ELR (cell line): ENCODE measurements around the gene ACVR1B.

ENCODE experiments used
- DNase-seq: peaks from one replicate; pipeline ENCODE4 v3.0.0-alpha.2; 2015; ENCODE audit warnings: low read depth

The ACVR1B gene

DNA sequence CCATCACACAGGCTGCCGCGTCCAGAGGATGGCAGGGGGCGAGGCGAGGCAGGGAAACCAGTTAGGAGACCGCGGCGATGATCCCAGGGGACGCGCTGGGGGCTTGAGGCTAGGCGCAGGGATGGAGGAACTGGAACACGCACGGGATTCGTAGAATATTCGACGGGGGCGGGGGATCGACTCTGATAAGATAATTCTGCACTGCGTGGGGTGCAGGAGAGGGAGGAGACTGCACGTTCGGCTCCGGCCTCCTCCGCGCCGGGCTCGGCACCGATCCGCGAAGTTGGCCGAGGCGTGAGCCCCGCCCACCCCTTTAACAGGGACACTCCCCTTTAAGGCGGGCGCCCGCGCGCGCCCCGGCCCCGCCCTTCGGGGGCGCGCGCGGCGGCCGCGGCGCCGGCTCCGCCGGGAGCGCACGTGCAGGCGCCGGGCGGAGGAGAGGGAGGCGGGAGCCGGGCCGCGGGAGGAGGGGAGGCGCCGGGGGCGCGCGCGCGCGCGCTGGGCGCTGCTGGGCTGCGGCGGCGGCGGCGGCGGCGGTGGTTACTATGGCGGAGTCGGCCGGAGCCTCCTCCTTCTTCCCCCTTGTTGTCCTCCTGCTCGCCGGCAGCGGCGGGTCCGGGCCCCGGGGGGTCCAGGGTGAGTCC, at the start of gene ACVR1B:
TSS of gene ACVR1B (plus strand) at position 501 of the 644 bp plus-strand sequence. CDS start at position 546, 45 bp downstream.
- peak; percentile 93 for DNase-seq

DNA sequence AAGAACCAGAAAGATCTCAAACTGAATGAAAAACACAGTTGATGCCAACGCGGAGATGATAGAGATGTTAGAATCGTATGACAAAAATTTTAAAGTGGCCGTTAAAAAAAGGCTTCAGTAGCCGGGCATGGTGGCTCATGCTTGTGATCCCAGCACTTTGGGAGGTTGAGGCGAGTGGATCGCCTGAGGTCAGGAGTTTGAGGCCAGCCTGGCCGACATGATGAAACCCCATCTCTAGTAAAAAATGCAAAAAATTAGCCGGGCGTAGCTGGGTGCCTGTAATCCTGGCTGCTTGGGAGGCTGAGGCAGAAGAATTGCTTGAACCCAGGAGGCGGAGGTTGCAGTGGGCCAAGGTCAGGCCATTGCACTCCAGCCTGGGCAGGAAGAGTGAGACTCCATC, 49.6 kb upstream of the ACVR1B start:
- DNase-seq = no peak

DNA sequence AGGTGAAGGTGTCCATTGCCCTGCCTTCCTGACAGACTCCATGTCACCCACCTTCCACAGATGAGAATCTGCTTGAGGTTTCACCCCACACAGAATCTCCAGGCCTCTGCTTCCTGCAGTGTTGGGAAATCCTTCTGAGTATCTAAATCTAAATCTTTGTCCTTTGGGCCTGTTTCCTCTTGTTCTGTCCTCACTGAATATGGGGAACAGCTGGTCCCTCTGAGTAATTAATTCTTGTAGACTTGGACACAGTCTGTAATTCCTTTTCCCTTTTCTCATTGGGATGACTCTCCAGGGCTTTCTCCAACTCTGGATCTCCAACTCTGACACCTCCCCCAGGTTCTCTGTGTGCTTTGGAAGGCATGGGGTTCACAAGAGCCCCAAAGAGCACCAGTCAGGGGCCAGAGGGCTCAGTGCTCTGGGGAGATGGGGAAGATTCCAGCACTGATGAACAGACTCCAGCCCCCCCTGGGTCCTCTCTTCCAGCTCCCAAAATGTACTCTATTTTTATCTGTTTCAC, 46.5 kb upstream of the ACVR1B start:
- no peak for DNase-seq

DNA sequence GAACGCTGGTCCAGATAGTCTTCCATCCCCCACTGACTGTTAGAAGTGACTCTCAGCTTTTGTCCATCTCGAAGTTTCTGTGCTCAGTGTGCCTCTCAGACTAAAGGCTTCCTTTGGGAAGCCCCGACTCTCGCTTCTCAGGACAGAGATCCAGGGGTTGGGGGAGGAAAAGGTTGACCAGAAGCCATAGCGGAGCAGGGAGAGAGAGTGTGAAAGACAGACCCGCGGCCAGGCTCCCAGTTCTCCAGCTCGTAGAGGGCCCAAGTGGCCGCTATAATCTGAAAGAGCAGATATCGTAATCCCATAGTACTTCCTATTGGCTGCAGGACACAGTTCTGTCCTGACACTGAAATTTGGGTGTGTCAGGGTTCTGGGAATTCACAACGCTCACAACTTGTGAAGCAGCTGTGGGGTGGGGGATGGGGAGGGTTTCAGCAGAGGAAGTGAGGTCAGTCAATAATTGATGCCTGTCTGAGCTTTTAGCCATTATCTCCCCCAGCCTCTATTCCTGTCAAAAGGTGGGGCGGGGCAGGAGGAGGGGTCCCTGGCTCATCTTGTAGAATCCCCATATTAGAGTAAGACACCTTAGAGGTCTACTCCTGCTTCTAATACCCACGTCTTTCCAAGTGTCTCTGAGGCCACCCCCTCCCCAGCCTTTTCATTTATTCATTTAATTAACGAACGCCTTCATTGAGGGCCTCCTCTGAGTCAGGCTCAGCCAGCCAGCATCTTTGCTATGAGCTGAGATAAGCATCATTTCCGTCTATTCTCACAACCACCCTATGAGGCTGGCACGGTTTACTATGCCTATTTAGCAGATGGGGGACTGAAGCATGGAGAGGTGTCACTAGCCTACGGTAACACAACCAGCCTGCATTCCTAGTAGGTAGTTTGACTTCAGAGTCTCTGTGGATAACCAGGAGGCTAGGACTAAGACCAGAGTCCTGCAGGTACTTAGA, 45.7 kb upstream of the ACVR1B start:
- DNase-seq = peak; percentile 37

DNA sequence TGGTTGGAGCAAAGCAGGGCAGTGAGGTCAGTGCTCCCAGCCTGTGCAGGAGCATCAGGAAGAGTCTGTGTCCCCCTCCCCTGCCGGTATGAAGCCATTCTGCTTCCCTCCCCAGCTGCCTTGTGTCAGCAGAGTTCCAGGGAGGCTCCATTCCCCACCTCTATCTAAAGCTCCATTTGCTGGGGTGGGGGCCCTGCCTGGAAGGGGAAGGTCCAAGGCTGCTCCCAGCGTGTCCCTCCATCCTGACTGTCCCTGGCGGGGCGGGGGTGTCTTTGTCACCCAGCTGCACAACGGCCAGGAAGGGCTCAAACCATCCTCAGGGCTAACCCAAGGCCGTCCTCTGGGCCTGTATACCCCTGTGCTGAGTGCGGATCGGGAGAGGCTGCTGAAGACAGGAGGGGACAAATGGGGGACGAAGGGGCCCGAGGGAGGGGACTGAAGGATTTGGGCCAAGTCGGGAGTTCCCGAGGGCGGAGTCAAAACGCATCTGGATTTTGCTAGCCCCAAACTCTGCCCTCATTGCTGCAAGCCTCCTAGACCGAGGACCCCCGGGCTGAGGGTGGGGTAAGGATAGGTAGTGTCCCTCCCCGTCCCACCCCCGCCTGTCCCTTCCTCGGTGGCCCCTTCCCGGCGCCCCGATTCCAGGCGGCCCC, 44.9 kb upstream of the ACVR1B start:
- DNase-seq = no peak

DNA sequence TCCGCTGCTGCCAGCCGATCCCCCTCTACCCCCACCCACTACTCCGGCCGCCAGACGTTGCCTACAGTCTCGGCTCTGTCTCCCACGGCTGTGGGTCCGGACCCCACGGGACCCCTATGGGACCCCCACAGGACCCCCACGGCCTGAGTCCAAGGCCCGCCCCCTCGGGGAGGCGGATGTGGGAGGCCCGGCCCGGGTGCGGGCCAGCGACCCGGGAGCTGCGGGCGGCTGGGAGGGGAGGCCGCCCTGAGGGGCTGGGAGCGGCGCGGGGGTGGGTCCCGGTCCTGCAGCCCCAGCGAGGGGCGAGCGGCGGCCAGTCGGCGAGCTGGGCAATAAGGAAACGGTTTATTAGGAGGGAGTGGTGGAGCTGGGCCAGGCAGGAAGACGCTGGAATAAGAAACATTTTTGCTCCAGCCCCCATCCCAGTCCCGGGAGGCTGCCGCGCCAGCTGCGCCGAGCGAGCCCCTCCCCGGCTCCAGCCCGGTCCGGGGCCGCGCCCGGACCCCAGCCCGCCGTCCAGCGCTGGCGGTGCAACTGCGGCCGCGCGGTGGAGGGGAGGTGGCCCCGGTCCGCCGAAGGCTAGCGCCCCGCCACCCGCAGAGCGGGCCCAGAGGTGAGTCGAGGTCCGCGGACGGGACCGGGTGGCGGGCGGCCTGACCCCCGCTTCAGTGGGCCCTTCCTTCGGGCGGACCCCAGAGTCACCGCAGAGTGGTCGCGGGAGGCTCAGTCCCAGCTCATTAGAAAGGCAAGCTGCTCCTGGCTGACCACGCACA, 44.2 kb upstream of the ACVR1B start, which contains the start of gene ACVRL1:
TSS of gene ACVRL1 (plus strand) at position 422 of the 773 bp plus-strand sequence. CDS start 4,971 bp downstream, outside the sequence.
- no peak for DNase-seq

DNA sequence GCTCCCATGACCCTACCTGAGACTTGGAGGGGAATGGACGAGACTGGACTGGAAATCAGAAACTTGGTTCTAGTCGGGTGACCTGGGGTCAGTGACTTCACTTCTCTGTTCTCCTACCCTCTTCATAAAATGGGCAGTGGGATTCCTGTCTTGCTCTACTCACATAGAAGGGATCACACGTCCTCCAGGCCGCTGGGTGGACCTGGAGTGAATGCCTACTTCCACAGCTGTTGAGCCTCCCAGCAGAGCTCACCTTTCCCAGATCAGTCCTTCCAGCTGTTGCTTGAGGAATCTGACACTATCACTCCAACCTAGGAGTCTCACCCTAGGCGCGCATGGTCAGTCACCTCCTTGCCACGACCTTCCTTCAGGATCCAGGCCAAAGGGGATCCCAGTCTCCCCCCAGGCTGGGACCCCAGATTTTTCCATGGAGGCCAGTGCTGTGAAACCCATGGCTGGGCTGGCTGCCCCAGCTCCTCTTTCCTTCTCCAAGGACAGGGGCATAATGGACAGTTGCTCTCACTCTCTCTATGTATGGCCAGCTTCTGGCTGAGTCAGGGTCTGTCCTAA, 43.6 kb upstream of the ACVR1B start:
- no peak for DNase-seq

DNA sequence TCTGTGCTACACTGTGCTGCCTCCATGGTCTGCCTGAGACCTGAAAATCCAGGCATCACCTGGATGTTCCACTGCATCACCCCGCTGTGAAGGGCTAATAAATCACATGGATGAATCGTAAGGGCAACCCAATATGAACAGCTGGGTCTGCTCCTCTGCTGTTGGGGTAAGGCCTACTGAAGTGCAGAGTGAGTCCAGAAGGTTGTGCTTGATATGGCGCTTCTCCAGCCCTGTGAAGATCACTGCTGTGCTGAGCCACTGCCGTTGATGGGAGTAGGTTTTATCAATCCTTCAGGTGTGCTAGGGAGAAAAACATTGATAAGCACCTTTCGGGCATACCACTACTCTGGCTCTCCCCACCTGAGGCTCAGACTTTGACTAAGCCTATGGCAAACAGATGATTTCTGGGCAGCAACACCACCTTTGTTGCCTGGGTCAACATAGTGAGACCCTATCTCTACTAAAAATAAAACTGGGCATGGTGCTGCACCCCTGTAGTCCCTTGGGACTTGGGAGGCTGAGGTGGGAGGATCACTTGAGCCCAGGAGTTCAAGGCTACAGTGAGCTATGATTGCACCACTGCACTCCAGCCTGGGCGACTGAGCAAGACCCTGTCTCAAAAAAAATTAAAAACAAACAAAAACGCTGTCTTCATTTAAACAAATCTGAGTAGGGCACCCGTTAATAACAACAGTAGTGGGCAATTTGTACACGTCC, 42.5 kb upstream of the ACVR1B start:
- DNase-seq = no peak

DNA sequence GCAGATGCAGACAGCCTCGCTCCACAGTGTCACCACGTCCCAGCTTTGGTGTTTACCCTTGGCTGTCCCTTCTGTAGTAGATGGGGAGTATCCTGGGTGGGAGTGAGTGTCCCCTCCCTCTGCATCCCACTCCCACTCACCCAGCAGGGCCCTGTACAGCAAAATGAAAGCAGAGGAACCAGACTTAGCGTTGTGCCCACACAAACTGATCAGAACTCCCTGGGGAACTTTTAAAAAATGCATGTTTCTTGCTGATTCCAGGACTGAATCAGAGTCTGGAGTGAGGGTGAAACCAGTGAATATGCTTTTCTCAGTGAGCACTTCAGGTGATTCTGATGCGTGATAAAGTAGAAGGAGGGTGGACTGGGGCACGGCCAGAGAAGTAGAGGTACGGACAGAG, 41.3 kb upstream of the ACVR1B start:
- no peak for DNase-seq

DNA sequence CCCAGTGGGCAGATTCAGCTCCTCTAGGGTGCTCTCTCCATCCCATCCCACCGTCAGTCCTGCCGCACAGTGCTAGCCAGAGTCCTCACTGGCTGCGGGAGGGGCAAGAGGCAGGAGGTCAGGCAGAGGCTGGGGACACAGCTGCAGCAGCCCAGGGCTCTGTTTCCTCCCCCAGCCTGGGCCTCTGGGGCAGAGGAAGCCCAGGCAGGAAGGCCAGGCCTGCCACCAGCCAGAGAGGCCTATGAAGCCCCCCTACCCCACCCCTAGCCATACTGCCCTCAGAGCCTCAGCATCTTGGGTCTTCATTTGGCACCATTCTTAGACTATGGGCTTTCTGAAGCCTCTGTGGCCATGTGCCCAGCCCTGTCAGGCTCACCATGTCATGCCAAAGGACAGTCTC, 40.8 kb upstream of the ACVR1B start:
- no peak for DNase-seq

DNA sequence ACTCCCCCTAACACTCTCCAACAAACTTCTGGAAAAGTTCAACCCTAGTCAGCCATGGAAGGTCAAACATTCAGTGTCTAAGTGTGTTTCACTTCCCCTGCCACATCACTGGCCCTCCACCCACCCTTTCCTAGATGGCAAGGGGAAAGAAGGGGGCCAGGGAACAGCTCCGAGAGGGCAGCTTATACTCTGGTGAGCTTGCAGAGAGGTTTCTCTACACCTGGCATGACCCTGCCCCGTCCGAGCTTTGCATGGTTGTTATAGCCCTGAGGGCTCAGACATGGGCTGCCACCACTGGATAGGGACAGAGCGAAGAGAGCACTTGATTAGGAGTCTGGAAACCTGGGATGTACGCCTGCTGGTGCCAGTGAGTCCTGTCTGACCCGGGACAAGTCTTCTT, 40.2 kb upstream of the ACVR1B start:
- no peak for DNase-seq

DNA sequence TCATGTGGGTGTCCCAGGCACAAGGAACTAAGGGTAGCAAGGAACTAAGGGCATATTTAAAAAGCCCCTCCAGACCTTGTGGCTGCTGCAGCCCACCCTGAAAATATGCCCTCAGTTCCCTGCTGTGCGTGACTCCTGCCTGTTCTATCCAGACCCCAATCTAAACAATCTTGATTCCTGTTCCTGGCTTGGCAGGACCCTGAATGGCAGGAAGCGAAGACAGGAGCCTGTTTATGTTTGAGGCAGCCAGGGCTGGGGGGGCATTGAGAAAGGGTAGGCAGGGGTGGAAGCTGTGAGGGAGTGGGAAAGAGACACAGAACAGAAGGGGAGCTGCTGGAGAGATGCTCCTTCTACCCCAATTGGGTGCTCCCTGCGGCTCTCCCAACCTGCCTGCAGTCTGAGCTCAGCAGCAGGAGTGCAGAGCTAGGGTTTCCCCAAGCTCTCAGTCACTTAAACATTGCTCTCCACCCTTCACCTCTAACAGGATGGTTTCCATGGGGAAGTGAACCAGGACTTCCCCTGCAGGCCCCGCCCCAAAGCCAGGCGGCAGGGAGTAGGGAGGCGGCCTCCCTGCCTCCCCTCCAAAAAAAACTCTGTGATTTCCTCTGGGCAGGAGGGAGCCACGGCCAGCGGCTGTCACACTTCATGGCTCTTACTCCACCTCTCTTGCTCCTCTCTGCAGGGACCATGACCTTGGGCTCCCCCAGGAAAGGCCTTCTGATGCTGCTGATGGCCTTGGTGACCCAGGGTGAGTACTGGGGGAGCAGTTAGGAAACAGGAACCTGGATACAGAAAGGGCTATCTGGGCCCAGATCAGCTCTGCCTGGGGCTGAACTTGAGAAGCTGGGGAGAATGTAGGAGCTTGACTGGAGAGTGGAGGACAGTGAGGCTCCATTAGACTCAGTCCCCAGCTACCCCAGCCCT, 39.4 kb upstream of the ACVR1B start:
- peak; percentile 18 for DNase-seq

DNA sequence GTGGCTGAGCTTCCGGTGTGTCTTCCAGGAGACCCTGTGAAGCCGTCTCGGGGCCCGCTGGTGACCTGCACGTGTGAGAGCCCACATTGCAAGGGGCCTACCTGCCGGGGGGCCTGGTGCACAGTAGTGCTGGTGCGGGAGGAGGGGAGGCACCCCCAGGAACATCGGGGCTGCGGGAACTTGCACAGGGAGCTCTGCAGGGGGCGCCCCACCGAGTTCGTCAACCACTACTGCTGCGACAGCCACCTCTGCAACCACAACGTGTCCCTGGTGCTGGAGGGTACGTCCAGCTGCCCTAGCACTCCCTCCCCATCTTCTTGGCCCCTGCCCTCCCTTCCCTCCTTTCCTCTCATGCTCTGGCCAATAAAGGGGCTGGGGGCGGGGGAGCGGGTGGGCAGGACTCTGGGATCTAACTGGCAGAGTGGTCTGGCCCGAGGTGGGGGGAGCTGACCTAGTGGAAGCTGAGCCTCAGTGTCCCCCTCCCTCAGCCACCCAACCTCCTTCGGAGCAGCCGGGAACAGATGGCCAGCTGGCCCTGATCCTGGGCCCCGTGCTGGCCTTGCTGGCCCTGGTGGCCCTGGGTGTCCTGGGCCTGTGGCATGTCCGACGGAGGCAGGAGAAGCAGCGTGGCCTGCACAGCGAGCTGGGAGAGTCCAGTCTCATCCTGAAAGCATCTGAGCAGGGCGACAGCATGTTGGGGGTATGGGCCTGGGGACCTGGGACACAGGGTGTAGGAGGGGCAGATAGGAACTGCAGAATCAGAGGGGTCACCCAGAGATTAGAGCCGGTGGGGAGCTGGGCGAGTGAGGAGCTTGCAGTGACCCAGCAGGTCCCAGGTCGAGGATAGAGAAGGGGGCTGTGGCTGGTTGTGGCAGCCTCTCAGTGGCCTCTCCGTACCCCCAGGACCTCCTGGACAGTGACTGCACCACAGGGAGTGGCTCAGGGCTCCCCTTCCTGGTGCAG, 38.1 kb upstream of the ACVR1B start:
- DNase-seq = no peak

DNA sequence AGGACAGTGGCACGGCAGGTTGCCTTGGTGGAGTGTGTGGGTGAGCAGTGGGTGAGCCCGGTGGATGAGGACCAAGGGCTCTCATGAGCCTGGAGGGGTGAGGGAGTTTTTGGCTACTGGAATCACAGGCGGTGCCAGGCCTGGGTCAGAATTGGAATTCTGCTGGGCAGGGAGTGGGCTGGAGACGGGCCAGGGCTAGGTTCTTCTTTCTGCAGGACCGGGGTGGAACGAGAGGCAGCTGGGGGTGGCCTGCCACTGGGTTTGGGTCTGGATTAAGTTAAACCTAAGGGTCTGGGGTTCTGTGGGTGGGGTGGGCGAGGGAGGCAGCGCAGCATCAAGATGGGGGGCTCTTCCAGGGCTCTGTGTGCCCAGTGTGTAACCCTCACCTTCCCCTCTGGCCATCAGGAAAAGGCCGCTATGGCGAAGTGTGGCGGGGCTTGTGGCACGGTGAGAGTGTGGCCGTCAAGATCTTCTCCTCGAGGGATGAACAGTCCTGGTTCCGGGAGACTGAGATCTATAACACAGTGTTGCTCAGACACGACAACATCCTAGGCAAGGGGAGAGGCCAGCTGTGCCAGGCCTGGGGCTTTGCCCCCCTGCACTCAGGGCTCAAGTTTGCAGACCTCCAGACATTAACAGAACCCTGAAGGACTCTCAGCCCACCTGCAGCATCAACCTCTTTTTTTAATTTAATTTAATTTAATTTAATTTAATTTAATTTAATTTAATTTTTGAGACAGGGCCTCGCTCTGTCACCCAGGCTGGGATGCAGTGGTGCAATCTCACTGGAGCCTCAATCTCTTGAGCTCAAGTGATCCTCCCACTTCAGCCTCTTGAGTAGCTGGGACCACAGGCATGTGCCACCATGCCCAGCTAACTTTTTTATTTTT, 37.2 kb upstream of the ACVR1B start:
- no peak for DNase-seq

DNA sequence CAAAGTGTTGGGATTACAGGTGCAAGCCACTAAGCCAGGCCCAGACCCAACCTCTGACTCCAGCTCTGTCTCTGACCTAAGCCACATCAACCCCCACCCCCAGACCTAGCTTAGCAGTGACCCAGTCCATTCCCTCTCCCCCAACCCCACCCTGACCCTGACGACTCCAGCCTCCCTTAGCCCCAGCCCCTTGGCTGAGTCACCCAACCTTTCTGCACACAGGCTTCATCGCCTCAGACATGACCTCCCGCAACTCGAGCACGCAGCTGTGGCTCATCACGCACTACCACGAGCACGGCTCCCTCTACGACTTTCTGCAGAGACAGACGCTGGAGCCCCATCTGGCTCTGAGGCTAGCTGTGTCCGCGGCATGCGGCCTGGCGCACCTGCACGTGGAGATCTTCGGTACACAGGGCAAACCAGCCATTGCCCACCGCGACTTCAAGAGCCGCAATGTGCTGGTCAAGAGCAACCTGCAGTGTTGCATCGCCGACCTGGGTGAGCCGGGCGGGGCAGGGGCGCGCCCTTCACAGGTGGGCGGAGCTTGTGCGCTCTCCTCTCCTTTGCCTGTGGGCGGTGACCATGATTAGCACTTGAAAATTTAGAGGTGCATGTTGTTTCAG, 36.4 kb upstream of the ACVR1B start:
- DNase-seq = no peak

DNA sequence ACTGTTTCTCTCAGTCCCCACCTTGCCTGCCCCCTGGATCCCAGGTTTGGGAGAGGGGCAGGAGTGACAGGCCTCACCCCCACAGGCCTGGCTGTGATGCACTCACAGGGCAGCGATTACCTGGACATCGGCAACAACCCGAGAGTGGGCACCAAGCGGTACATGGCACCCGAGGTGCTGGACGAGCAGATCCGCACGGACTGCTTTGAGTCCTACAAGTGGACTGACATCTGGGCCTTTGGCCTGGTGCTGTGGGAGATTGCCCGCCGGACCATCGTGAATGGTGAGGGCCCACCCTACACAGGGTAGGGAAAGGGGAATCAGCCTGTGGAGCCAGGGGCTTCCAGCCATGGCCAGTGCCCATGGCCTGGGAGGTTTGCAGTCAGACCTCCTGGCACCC, 35.5 kb upstream of the ACVR1B start:
- DNase-seq = no peak
